ENCODE measurements around the gene MAN2B1.
A peak's percentile ranks its signal among the peaks of the same experiment; 100 is the strongest.
"Not testable (repeated sequence)": the region's sequence is repeated elsewhere in the genome, so short reads cannot be mapped to it uniquely, and the experiment has no call there.

The MAN2B1 gene

DNA sequence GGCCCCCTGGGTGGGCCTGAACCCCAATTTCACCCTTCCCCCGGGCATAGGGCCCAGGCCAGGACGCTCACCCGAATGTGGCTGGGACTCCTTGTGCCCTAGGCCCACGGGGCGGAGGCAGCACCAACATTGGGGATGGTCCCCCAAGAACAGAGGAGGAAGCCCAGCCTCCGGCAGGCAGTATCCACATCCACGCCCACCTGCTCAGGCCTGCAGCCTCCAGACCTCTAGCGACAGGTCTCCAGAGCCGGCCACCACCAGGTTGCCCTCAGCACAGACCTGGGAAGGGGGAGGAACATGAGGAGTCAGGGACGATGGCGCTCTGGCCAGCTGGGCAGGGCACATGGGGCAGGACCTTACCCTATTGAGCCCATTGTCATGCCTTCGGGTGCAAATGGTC, 22.5 kb upstream of the MAN2B1 start:
- DNase-seq (ENCODE audit: low spot score) = no peak

DNA sequence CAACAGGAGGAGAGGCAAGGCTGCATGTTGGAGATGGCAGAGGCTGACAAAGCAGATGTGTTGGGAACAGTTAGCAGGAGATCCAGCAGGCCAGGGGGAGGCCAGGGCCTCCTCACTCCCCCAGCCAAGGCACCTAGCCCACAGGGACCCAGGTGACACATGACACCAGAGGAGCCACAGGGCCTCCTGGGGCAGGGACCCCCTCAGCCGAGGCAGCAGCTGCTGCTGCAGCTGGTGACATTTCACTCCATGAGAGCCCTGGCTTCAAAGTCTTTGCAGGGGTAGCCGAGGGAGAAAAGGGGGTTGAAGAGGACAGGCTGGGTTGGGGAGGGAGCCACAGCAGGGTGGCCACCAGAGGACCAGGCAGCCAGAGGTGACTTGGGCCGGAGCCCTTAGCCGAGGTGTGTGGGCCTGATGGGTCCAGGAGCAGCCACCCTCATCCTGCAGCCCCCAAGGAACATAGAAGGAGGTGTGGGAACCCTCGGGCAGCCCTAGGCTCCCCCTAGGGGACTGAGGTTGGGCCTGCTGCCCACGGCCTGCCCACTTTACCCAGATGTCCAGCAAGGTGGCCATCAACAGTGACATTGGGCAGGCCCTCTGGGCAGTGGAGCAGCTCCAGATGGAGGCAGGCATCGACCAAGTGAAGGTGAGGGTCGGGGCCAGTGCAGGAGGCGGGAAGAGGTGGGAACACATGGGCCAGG, 21.1 kb upstream of the MAN2B1 start, which contains the start of gene GNG14:
Gene GNG14, plus strand, starts transcription at position 503 of the 701 bp plus-strand sequence. Its CDS starts 51 bp downstream, at position 554.
- no peak for DNase-seq (ENCODE audit: low spot score)

DNA sequence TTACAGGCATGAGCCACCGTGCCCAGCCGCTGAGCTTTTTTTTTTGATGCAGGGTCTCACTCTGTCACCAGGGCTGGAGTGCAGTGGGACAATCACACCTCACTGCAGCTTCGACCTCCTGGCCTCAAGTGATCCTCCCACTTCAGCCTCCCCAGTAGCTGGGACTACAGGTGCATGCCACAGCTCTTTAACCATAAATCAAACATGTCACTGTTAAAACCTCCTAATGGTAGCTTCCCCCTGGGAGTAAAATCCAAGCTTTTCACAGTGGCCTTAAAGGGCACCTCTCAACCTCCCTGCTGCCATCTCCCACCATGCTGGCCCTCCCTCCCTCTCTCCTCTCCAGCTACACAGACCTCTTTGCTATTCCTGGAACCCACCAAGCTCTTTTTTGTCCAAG, 19.3 kb upstream of the MAN2B1 start:
- DNase-seq (ENCODE audit: low spot score) = no peak

DNA sequence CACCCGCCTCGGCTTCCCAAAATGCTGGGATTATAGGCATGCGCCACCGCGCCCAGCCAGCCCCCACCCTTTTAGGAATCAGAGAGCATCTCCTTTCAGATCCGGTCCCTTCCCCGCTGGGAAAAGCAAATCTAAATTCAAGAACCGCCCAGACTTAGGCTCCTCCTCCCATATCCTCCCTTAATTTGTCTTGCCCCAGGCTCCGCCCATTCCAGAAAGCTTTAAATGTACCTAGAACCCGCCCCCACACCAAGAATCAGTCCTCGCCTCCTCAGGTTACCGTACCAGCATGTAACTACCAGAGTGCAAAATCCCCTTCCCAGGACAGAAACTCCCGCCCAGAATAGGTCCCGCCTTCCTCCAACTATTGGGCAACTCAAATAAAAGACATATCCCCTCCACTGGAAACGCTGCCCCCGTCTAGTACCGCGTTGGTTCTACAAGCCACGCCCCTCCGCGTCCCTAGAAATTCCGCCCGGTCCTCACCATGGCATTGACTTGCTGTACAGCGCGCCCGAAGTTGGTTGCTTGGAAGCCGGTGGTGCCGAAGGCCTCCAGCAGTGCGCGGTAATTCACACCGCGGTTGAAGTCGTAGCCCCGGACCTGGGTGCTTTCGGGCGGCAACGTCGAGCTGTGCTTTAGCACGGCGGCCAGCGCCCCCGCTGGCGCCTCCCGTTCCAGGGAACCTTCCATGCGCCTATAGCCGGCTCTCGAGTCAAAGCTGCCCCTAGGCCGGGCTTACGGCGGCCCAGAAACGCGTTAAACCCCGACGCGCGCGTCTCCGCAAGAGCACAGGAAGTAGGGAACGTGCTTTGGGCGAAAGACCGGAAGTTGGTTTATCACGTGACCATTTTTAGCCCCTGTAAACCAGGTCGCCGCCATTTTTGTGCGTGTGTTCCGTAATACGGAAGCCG, 14.8 kb upstream of the MAN2B1 start, which contains the start of gene DHPS:
Gene DHPS, minus strand, starts transcription at position 807 of the 914 bp plus-strand sequence. Its CDS starts 114 bp downstream, at position 693.
- DNase-seq (ENCODE audit: low spot score) = peak; percentile 93

DNA sequence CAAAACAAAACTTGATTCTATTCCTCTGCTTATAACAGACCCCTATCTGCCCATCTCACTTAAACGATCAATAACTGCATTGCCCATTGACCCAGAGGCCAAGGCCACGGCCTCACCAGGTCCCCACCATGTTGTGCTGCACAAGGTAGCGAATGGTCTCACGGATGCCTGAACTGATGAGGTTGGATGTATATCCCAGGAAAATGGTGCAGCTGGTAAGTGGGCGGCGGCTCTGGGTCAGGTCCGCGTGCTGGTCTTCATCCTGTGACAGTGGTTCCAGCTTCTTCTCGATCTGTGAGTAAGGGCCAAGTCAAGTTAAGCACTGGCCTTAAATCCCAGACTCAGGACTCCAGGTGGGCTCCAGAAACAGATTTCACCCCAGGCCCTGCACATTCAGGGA, 13.5 kb upstream of the MAN2B1 start:
- no peak for DNase-seq (ENCODE audit: low spot score)

DNA sequence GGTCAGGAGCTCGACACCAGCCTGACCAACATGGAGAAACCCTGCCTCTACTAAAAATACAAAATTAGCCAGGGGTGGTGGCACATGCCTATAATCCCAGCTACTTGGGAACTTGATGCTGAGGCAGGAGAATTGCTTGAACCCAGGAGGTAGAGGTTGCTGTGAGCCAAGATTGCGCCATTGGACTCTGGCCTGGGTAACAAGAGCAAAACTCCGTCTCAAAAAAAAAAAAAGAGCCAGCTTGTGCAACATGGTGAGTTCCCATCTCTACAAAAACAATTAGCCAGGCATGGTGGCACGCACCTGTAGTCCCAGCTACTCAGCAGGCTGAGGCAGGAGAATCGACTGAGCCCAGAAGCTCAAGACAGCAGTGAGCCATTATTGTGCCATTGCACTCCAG, 11.5 kb upstream of the MAN2B1 start:
- DNase-seq (ENCODE audit: low spot score) = not testable (repeated sequence)

DNA sequence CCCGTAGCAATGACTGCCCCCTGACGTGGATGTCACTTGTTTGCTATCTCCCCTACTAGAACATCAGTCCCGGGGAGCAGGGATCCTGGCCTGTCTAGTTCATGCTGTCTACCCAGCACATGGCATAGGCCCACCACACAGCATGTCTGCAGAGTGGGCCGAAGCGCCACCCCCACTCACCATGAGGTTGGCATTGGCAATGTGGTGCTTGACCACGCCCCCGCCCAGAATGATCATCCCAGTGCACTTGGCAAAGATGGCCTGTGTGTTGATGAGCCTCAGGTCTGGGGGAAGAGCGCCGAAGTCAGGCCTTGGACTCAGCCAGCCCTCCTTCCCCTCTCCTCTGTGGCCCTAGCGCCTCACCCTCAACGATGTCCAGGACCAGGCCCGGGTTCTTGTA, 10.4 kb upstream of the MAN2B1 start:
- no peak for DNase-seq (ENCODE audit: low spot score)

DNA sequence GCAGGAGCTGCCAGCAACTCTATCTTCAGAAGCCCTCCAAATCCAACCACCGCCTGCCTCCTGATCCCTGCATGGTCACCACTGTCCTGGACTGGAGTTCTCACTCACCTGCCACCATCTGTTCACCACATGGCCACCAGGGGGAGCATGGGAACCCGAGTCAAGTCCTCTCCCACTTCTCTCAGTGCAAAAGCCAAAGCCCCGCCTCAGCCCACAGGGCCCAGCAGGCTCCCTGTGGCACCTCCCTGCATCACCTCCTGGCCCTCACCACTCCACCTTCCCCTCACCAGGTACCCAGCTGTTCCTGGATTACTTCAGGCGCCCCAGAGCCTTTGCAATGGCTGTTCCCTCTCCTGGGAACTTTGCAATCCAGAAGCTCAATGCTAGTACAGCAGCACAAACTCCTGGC, 9.8 kb upstream of the MAN2B1 start:
- peak; percentile 82 for DNase-seq (ENCODE audit: low spot score)

DNA sequence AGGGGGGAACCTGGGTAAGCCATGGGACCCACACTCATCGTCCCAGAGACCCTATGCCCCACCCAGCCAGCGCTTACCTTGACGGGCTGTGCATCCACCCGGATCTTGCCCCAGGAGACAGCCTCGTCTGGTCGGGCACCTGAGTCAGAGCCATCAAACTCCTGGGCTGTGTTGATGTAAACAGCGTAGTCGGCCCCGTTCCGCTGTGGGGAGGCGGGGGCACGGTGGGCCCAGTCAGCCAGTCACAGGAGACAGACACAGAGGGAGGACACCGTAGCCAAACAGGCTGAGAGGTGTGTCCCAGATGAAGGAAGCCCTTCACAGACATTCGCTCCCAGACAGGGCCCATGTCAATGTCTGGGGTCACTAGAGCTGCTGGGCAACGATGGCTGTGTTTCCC, 9.4 kb upstream of the MAN2B1 start:
- no peak for DNase-seq (ENCODE audit: low spot score)

DNA sequence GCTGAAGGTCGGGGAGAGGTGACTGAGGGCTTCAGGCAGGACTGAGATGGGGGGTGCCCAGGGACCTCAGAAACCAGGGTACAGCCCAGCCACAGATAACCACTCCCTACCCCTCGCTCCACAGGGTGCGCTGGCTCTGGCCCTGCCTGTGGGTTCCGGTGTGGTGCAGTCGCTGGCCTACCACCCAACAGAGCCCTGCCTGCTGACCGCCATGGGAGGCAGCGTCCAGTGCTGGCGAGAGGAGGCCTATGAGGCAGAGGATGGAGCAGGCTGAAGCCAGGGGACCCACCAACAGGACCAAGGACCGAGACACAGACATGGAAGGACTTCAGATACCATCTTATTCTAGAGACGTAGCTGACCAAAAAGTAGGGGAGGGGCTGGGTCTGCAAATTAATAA, 8.9 kb upstream of the MAN2B1 start:
- no peak for DNase-seq (ENCODE audit: low spot score)

DNA sequence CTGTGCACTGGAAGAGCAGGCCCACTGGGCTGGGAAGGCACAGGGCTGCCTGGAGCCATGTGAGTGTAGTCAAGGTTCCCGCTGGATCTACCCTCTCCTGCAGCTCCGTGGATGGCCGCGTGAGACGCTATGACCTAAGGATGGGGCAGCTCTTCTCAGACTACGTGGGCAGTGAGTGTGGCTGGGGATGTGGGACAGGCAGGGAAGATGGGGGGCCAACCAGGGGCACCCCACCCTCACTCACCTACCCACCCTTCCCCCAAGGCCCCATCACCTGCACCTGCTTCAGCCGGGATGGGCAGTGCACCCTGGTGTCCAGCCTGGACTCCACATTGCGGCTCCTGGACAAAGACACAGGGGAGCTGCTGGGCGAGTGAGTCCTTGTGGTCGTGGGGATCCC, 6.2 kb upstream of the MAN2B1 start:
- no peak for DNase-seq (ENCODE audit: low spot score)

DNA sequence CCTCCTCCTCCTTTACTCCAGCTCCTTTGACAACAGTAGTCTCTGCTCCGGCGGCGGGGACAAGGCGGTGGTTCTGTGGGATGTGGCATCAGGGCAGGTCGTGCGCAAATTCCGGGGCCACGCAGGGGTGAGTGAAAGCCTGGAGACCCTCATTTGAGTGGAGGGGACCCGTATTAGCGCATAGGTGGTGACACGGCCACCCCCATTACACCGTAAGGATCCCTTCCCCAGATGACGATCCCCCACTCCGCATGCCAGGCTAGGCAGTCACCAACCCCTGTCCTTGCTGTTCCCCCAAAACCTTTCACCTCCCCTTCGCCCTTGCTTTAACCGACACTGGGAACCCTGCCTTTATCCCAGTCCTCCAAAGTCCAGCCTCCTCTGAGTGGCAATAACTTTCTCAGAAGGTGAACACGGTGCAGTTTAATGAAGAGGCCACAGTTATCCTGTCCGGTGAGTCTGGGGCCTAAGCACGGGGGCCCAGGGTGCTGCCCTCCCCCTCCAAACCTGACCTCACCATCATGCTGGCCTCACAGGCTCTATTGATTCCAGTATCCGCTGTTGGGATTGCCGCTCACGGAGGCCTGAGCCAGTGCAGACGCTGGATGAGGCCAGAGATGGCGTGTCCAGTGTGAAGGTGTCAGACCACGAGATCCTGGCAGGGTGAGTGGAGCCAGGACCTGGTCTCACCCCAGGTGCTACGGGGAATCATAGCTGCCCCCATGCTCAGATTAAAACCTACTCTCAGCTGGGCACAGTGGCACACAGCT, 3.8 kb upstream of the MAN2B1 start:
- no peak for DNase-seq (ENCODE audit: low spot score)

DNA sequence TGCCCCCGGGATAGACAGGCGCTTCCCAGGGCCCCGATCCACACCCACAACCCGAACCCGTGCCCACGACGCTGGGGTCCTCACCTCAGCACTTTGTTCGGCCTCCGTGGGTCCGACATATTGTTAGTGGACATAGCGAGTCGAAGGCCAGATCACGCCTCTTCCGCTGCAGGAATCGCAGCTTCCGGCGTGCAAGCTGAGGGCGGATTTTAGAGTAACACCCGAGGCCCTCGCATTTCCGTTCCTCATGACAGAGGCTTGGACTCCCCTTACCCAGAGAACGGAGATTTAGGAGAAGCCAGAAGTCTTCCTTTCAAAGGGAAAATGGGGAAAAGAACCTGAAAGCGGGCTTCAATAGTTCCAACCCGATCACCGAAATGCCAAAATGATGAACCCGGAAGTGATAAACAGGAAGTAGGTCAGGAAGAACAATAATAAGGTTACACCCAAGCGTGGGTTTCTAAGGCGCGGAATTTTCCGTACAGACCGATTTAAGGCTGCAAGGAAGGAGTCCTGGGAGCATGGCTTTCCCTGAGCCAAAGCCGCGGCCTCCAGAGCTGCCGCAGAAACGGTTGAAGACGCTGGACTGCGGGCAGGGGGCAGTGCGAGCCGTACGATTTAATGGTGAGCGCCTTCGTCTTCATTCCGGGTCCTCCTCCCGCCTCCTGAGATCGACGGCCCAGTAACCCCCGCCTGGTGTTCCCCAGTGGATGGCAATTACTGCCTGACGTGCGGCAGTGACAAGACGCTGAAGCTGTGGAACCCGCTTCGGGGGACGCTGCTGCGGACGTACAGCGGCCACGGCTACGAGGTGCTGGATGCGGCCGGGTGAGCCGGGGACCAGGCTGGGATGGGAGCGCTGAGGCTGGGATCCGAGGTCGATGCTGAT, 3.0 kb upstream of the MAN2B1 start:
- peak; percentile 71 for DNase-seq (ENCODE audit: low spot score)

DNA sequence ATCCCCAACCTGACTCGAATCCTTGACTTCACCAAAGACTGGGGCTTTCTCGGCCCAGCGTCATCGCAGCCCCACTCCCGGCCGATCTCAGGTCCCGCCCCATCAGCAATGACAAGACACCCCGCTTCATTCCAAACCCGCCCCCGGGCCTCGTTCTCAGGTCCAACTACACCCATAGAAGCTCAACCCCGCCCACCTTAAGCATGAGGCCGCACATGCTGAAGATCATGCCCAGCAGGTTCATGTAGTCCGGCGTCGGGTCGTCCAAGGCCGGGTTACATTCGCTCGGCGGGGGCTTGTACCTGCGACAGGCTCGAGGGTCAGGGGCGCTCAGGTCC, 2.4 kb upstream of the MAN2B1 start:
- peak; percentile 48 for DNase-seq (ENCODE audit: low spot score)

DNA sequence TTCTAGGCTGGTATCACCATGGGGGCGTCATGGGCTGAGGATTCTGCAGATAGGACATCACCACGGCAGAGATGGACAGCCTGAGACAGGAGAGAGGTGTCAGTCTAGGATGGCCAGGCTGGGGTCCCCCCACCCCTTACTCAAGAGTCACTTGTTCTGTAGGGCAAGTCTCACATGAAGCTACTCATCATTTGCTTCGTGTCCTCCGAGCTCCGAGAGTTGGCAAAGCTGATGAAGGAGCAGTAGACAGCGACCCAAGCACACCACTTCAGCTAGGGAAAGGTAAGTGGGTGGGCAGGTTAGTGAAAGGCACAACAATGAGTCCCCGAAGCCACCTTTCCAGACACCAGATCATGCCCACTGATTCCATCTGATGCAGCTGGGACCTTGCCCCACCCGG, 1.8 kb upstream of the MAN2B1 start:
- DNase-seq (ENCODE audit: low spot score) = no peak

DNA sequence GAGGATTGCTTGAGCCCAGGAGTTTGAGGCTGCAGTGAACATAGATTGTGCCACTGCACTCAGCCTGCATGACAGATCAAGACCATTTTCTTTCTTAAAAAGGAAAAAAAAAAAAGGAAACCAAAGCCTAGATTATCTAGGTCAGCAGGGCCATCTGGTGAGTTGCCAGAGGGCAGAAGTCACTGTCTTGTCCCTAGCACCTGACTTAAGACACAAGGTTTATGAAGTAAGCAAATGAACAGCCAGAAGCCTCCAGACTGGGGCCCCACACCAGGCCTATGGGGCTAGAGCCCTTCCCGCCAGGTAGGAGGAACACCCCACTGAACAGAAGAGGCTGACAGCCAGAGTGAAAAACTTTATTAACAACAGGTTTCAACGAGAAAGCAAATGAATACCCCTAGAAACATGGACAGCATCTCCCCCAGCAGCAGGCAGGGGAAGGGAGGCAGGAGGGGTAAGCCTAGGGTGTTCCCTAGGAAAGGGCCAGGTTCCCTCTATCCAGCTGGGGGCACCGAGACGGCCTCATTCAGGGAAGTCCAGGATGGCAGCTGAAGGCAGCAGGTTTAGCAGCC, 1.3 kb upstream of the MAN2B1 start:
- DNase-seq (ENCODE audit: low spot score) = no peak

DNA sequence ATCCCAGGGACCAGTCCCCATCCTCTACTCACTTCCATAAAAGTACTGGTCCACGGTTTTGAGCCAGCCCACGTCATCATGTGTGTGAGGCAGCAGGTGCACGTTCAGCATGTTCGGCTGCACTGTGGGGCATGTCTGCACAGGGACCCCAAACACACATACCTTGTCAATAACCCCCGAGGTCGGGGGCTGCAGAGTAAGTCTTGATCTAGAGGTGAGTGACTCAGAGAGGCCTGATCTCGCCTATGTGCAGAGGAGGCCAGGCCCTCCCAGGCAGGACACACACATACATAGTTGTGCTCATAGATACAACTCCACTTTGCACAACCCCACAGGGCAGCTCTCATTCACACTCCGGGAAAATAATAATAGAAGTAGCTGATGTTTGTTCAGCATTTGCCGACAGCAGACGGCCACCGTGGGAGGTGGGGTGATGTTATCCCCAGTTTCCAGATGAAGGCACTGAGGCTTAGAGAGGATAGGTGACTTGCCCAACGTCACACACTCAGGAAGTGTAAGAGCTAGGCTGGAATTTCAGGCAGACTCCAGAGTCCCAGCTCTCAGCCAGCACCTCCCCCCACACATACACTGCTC, 774 bp downstream of the MAN2B1 start:
- DNase-seq (ENCODE audit: low spot score) = peak; percentile 49

DNA sequence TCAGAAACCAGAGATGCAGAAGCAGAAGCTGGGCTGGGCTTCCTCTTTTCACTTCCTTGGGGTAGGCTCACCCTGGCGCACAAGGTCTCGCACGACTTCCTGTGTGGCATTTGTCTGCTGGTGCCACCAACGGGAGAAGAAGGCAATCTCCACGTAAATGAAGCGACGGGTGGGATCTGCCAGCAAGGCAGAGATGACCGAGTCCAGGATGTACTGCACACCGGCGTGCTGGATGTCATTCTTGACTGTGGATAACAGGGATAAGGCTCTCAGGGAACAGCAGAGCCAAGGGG, 1.3 kb downstream of the MAN2B1 start:
- DNase-seq (ENCODE audit: low spot score) = peak; percentile 84

DNA sequence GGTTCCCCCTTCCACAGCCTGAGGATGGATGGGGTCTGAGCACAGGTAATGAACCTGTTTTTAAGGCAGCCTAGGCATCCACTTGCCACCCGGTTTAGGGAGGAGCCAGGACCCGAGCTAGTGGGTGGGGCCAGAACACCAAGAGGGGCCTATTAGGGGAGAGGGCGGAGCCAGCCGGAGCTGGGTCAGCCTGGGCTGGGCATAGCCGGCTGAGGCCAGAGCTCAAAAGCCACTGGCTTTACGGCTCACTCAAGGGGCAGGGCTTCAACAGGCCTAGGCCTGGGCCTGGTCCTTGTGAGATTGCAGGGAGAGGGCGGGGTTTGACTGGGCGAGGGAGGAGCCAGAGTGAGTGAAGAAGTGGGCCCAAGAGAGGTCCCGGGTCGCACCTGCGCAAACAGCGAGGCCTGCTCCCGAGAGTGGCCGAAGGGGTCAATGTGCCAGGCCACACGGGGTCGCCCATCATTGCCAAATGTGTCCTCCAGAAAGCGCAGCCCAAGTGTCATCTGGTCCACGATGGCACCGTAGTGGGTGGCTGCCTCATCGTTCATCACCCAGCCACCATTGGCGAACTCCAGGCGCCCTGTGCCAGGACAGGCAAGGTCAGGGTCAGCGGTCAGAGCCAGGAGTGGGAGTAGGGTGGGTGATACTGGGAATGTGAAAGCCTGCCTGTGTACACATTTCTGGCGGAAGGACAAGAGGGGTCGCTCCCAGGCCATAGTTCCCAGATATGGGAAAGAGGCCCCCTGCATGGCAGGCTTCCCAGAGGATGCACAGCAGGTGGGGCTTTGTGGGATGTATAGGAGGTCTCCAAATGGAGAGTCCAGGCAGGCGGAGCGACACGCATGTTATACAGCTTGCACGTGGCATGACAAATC, 1.9 kb downstream of the MAN2B1 start:
- DNase-seq (ENCODE audit: low spot score) = no peak

DNA sequence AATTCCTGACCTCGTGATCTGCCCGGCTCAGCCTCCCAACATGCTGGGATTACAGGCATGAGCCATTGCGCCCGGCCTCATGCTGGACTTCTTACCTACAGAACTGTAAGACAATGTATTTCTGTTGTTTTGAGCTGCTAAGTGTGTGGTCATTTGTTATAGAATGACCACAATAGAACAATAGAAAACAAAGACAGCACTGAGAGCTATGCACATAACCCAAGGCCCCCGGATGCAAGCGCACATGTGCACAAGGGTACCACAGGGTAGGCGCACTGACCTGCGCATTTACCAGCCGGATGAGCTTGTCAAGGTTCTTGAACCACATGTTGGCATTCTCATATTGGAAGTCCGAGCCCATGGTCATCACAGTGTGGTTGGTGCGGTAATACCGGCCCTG, 5.6 kb downstream of the MAN2B1 start:
- no peak for DNase-seq (ENCODE audit: low spot score)
